Mucosa of stomach (tissue), 1 donor: ENCODE data around the gene SMPX.

Source experiments
- H3K27me3 ChIP-seq: one replicate; pipeline ENCODE4 v1.7.0; 2013; ENCODE audit warnings: mild to moderate bottlenecking, low read length; ENCODE audit not compliant: control insufficient read depth, insufficient read depth
- H3K36me3 ChIP-seq: one replicate; pipeline ENCODE4 v1.7.0; 2013; ENCODE audit warnings: low read length; ENCODE audit not compliant: control insufficient read depth, insufficient read depth
- H3K4me1 ChIP-seq: one replicate; pipeline ENCODE4 v1.7.0; 2013; ENCODE audit warnings: mild to moderate bottlenecking, low read length; ENCODE audit not compliant: control insufficient read depth, insufficient read depth
- H3K4me3 ChIP-seq: one replicate; pipeline ENCODE4 v1.7.0; 2013; ENCODE audit warnings: low read length
- H3K9ac ChIP-seq: one replicate; pipeline ENCODE4 v1.7.0; 2013; ENCODE audit warnings: mild to moderate bottlenecking, low read length, moderate library complexity
- H3K9me3 ChIP-seq: one replicate; pipeline ENCODE4 v1.7.0; 2013; ENCODE audit warnings: mild to moderate bottlenecking, low read length, moderate library complexity; ENCODE audit not compliant: control insufficient read depth
- donor health status: Pancreatic carcinoma.

SMPX gene

GRCh38 chrX:21741869-21742701 lies 15.8 kb downstream of the SMPX start:
- Histone ChIP-seq H3K36me3 (no peaks in the 10 kb centered on the region), H3K9ac (no peak overlapping the region), H3K4me3 (no peak overlapping the region), H3K4me1 (no peaks in the 10 kb centered on the region), H3K27me3 (no peaks in the 10 kb centered on the region), H3K9me3 (no peaks in the 10 kb centered on the region)

GRCh38 chrX:21741364-21741763 lies 16.6 kb downstream of the SMPX start:
- no peak overlapping the region for H3K9ac ChIP-seq
- H3K36me3 ChIP-seq: no peaks in the 10 kb centered on the region
- no peak overlapping the region for H3K4me3 ChIP-seq
- no peaks in the 10 kb centered on the region for H3K27me3 ChIP-seq
- H3K9me3 ChIP-seq: no peaks in the 10 kb centered on the region
- H3K4me1 ChIP-seq: no peaks in the 10 kb centered on the region

- Histone ChIP-seq H3K27me3 (no peaks in the 10 kb centered on the region), H3K4me1 (no peaks in the 10 kb centered on the region), H3K4me3 (no peak overlapping the region), H3K36me3 (no peaks in the 10 kb centered on the region), H3K9ac (no peak overlapping the region), H3K9me3 (no peaks in the 10 kb centered on the region)
Measured at GRCh38 chrX:21740329-21741274, 17.3 kb downstream of the SMPX start.

GRCh38 chrX:21738950-21739287 lies 19.0 kb downstream of the SMPX start:
- H3K36me3 ChIP-seq: no peaks in the 10 kb centered on the region
- no peaks in the 10 kb centered on the region for H3K4me1 ChIP-seq

GRCh38 chrX:21738210-21738949 lies 19.5 kb downstream of the SMPX start:
- H3K9ac ChIP-seq: no peak overlapping the region
- no peaks in the 10 kb centered on the region for H3K4me1 ChIP-seq
- H3K9me3 ChIP-seq: no peaks in the 10 kb centered on the region
- no peaks in the 10 kb centered on the region for H3K27me3 ChIP-seq
- no peaks in the 10 kb centered on the region for H3K36me3 ChIP-seq
- no peak overlapping the region for H3K4me3 ChIP-seq

More at GRCh38 chrX:21738950-21739287, 19.0 kb downstream of the SMPX start:
- Histone ChIP-seq H3K9ac (no peak overlapping the region), H3K9me3 (no peaks in the 10 kb centered on the region), H3K4me3 (no peak overlapping the region), H3K27me3 (no peaks in the 10 kb centered on the region)

GRCh38 chrX:21735768-21736127 lies 22.2 kb downstream of the SMPX start:
- Histone ChIP-seq H3K36me3 (no peaks in the 10 kb centered on the region), H3K4me1 (no peaks in the 10 kb centered on the region), H3K9me3 (no peaks in the 10 kb centered on the region), H3K27me3 (no peaks in the 10 kb centered on the region), H3K4me3 (no peak overlapping the region), H3K9ac (no peak overlapping the region)

- no peak overlapping the region for H3K4me3 ChIP-seq
- no peaks in the 10 kb centered on the region for H3K9me3 ChIP-seq
- H3K4me1 ChIP-seq: no peaks in the 10 kb centered on the region
- no peaks in the 10 kb centered on the region for H3K27me3 ChIP-seq
- H3K9ac ChIP-seq: no peak overlapping the region
- H3K36me3 ChIP-seq: no peaks in the 10 kb centered on the region
Measured at GRCh38 chrX:21735038-21735767, 22.7 kb downstream of the SMPX start.

GRCh38 chrX:21734175-21734574 lies 23.7 kb downstream of the SMPX start:
- Histone ChIP-seq H3K27me3 (no peaks in the 10 kb centered on the region), H3K4me3 (no peak overlapping the region), H3K9me3 (no peaks in the 10 kb centered on the region), H3K4me1 (no peaks in the 10 kb centered on the region), H3K9ac (no peak overlapping the region), H3K36me3 (no peaks in the 10 kb centered on the region)

- Histone ChIP-seq H3K27me3 (no peaks in the 10 kb centered on the region), H3K4me3 (no peak overlapping the region), H3K36me3 (no peaks in the 10 kb centered on the region), H3K9me3 (no peaks in the 10 kb centered on the region), H3K9ac (no peak overlapping the region), H3K4me1 (no peaks in the 10 kb centered on the region)
Measured at GRCh38 chrX:21733705-21734104, 24.2 kb downstream of the SMPX start.

GRCh38 chrX:21730026-21730425 lies 27.9 kb downstream of the SMPX start:
- H3K4me1 ChIP-seq: no peaks in the 10 kb centered on the region
- no peak overlapping the region for H3K4me3 ChIP-seq
- no peaks in the 10 kb centered on the region for H3K9me3 ChIP-seq
- no peaks in the 10 kb centered on the region for H3K36me3 ChIP-seq
- H3K9ac ChIP-seq: no peak overlapping the region
- H3K27me3 ChIP-seq: no peaks in the 10 kb centered on the region

GRCh38 chrX:21728276-21728968 lies 29.5 kb downstream of the SMPX start:
- H3K9me3 ChIP-seq: no peaks in the 10 kb centered on the region
- no peak overlapping the region for H3K9ac ChIP-seq
- H3K27me3 ChIP-seq: no peaks in the 10 kb centered on the region
- H3K4me1 ChIP-seq: no peaks in the 10 kb centered on the region
- H3K36me3 ChIP-seq: no peaks in the 10 kb centered on the region
- H3K4me3 ChIP-seq: no peak overlapping the region
